Inflammatory macrophage treated with lipopolysaccharide for 4 hours (primary cell): ENCODE data around the gene SDC3.
A peak's percentile ranks its signal among the peaks of the same experiment; 100 is the strongest.

ENCODE experiments used
- DNase-seq: peaks from one replicate; pipeline ENCODE4 v3.0.0-alpha.2; 2020

SDC3 gene

GRCh38 chr1:30903343-30904034 is 5.1 kb downstream of the SDC3 start:
- no peak for DNase-seq

GRCh38 chr1:30902593-30903290 is 5.8 kb downstream of the SDC3 start:
- DNase-seq = no peak

- DNase-seq = no peak
Observed at GRCh38 chr1:30901798-30902581, 6.6 kb downstream of the SDC3 start.

GRCh38 chr1:30900931-30901560 is 7.5 kb downstream of the SDC3 start:
- no peak for DNase-seq

- DNase-seq = no peak
Observed at GRCh38 chr1:30900486-30900885, 8.1 kb downstream of the SDC3 start.

GRCh38 chr1:30899577-30900389 is 8.8 kb downstream of the SDC3 start:
- no peak for DNase-seq

GRCh38 chr1:30898031-30898815 is 10.3 kb downstream of the SDC3 start:
- DNase-seq = no peak

GRCh38 chr1:30896905-30897304 is 11.7 kb downstream of the SDC3 start:
- DNase-seq = no peak

GRCh38 chr1:30895944-30896660 is 12.5 kb downstream of the SDC3 start:
- peak; percentile 61 for DNase-seq

GRCh38 chr1:30895382-30895943 is 13.1 kb downstream of the SDC3 start:
- no peak for DNase-seq

- no peak for DNase-seq
Observed at GRCh38 chr1:30894508-30894973, 14.0 kb downstream of the SDC3 start.

- no peak for DNase-seq
Observed at GRCh38 chr1:30893776-30894507, 14.6 kb downstream of the SDC3 start.

- no peak for DNase-seq
Observed at GRCh38 chr1:30892671-30893073, 15.9 kb downstream of the SDC3 start.

GRCh38 chr1:30891227-30891552 is 17.4 kb downstream of the SDC3 start:
- DNase-seq = no peak

GRCh38 chr1:30890502-30891226 is 17.9 kb downstream of the SDC3 start:
- no peak for DNase-seq

- DNase-seq = no peak
Observed at GRCh38 chr1:30889511-30889910, 19.0 kb downstream of the SDC3 start.

GRCh38 chr1:30888975-30889374 is 19.6 kb downstream of the SDC3 start:
- no peak for DNase-seq

- no peak for DNase-seq
Observed at GRCh38 chr1:30888391-30888790, 20.2 kb downstream of the SDC3 start.
